Measurements from ENCODE around the gene PARVG.

GRCh38 chr22:44175676-44176075 lies 5.0 kb upstream of the PARVG start:
- TF ChIP-seq POLR2A (IDR thresholded peaks at IDR 0.05; ENCODE audit: extremely low read depth, insufficient read length): no peak
- TF ChIP-seq, protein P1, sequence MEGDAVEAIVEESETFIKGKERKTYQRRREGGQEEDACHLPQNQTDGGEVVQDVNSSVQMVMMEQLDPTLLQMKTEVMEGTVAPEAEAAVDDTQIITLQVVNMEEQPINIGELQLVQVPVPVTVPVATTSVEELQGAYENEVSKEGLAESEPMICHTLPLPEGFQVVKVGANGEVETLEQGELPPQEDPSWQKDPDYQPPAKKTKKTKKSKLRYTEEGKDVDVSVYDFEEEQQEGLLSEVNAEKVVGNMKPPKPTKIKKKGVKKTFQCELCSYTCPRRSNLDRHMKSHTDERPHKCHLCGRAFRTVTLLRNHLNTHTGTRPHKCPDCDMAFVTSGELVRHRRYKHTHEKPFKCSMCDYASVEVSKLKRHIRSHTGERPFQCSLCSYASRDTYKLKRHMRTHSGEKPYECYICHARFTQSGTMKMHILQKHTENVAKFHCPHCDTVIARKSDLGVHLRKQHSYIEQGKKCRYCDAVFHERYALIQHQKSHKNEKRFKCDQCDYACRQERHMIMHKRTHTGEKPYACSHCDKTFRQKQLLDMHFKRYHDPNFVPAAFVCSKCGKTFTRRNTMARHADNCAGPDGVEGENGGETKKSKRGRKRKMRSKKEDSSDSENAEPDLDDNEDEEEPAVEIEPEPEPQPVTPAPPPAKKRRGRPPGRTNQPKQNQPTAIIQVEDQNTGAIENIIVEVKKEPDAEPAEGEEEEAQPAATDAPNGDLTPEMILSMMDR (IDR thresholded peaks at IDR 0.05; ENCODE audit: low read depth, low read length): no peak
- no peak for TF ChIP-seq MYC (IDR thresholded peaks at IDR 0.05; ENCODE audit: low read depth, low read length)

All from NB4 (cell line).